Hematopoietic multipotent progenitor cell treated with erythropoietin and hydrocortisone succinate and interleukin-3 and kit ligand, for 15 days (in vitro differentiated cells): ENCODE data around the gene ADGRL3.

ENCODE experiments used
- DNase-seq: peaks from one replicate; pipeline ENCODE4 v3.0.0-alpha.2; 2015; ENCODE audit warnings: low spot score

ADGRL3 gene

GRCh38 chr4:61200187-61200915 is at the start of gene ADGRL3:
Gene ADGRL3 (plus strand): TSS chr4:61200326.
- DNase-seq = no peak

DNA sequence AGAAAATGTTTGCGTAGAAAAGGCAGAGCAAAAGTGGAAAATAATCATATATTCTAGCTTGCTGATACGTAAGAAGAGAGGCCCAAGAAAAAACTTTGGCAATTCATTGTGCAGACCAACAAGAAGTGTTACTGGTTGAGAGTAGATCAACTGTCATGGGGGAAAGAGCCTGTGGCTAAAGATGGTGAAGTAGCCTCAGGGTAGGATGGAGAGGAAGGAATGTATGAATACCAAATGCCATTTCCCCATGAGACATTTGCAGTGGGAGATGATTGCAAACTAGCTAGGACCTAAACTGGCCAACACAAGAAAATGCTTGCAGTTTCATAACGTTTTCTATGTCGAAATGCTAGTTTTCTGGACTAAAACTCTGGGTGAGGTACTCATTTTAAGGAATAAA is 47.7 kb upstream of the ADGRL3 start:
- no peak for DNase-seq

GRCh38 chr4:61160478-61160877 is 39.6 kb upstream of the ADGRL3 start:
- no peak for DNase-seq

DNA sequence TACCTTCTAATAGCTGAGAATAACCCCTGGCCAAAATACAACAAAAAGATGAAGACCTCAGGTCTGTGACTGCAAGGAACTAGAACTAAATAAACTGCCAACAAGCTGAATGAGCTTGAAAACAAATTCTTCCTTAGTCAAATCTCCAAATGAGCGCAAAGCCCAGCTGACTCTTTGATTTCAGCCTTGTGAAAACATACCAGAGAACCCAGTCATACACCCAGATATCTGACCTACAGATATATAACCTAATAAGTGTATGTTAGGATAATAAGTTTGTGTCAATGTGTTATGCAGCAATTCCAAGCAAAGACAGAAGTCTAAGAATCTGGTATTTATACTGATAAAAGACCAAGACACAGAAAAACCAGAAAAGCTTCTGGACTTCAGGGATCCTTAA is 38.0 kb upstream of the ADGRL3 start:
- no peak for DNase-seq

- no peak for DNase-seq
Observed at GRCh38 chr4:61173799-61174198, 26.3 kb upstream of the ADGRL3 start.

GRCh38 chr4:61175495-61175894 is 24.6 kb upstream of the ADGRL3 start:
- no peak for DNase-seq

DNA sequence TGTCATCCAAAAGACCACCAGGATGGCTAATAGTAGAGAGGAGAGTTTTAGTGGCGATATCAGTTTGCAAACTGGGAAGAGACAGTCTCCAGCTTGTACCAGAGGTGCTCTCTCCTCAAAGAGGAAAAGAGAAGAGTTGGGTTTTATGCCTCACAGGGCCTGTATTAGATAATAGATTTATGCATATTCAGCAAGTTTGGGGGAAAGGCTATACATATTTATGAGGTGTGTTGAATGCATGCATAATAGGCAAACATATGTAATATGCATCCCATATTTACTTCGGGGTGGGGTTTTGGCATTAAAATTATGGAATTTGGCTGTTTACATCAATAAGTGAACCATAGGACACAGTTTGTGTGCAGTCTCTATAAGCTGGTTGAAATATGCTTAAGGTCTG is 22.8 kb upstream of the ADGRL3 start:
- DNase-seq = no peak

GRCh38 chr4:61180405-61180804 is 19.7 kb upstream of the ADGRL3 start:
- no peak for DNase-seq

GRCh38 chr4:61182915-61183314 is 17.2 kb upstream of the ADGRL3 start:
- no peak for DNase-seq

DNA sequence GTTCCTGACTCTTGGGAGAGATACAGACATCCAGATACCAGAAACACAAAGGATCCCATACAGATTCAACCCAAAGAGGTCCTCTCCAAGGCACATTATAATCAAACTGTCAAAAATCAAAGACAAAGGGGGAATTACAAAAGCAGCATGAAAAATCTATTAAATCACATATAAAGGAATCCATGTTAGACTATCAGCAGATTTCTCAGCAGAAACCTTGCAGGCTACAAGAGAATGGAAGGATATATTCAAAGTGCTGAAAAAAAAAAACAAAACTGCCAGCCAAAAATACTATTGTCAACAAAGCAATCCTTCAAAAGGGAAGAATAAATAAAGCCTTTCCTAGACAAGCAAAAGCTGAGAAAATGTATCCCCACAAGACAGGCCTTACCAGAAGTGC is 14.8 kb upstream of the ADGRL3 start:
- DNase-seq = no peak

DNA sequence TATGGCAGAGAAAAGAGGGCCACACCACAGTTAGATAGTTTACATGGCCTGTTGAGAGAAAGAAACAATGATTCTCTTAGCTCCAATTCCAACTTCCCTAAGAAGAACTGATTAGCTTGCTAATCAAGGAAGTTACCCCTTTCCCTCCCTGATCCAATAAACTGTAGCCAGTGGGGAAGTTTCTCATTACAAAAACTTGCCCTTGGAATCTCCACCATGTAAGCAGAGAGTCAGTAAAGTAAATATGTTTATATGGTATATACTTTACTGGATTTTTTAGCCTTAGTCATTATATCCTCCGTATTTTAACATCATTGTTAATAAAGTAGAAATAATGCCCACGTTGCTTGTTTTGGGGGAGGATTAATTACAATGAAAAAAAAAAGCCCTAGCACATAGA is 7.7 kb upstream of the ADGRL3 start:
- no peak for DNase-seq

DNA sequence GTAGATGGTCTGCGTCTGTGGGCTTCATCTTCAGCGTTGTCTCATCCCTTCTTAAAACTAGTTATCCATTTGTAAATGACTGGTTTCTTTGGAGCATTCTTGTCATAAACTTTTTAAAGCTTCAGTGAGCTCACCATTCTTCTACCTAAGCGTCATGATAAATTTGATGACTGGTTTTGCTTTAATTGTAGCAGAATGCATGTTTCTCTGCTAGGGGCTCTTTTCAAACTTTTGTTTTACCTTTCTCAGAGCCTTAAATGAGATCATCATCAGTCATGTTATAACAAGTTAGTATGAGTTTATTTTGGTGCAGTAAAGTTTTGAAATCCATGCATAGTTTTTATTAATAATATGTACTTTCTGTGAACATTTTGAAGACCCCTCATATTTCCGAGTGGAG is 6.3 kb upstream of the ADGRL3 start:
- DNase-seq = no peak

DNA sequence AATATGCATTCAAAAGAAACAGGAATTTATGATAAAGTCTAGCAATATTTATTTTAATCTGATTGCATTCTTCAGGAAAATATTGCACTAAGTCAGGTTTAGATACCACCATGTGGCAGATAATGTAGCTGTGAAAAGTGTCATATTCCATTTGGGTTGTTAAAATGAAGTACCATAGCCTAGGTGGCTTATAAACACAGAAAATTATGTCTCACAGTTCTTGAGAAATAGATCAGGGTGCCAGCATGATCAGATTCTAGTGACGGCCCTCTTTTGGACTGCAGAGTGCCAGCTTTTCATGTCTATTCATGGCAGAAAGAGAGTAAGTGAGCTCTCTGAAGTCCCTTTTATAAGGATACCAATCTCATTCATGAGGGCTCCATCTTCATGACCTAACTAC is 5.6 kb upstream of the ADGRL3 start:
- no peak for DNase-seq

- DNase-seq = no peak
Observed at GRCh38 chr4:61195101-61195500, 5.0 kb upstream of the ADGRL3 start.

DNA sequence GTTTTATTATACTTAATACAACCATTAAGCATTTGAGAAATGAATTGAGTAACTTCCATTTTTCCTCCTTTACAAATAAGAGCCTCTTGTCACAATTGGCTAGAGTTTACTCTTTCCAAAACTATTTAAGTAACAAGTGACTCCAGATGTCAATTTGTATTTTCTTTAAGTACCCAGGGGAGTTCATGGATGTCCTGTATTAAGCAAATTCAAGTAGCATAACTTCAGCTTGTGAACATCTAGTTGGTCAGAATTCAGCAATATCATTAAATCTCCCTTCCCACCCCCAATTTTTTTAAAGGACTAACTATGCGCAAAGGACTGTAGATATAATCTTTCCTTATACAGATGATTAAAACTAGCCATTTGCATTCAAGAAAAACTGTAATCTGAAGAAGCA is 1.4 kb upstream of the ADGRL3 start:
- no peak for DNase-seq

DNA sequence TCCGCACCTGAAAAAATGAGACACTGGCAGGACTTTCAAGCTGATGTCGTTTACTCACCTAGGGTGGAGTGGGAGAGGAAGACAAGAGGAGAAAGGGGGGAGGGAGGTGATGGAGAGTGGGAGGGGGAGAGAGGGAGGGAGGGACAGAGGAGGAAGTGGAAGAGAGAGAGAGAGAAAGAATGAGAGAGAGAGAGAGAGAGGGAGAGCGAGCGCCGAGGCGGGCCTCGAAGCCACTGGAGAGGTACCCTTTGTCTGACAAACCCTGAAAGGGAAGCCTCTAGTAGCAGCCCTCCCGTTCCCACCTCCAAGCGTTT is 296 bp upstream of the ADGRL3 start:
- DNase-seq = no peak

DNA sequence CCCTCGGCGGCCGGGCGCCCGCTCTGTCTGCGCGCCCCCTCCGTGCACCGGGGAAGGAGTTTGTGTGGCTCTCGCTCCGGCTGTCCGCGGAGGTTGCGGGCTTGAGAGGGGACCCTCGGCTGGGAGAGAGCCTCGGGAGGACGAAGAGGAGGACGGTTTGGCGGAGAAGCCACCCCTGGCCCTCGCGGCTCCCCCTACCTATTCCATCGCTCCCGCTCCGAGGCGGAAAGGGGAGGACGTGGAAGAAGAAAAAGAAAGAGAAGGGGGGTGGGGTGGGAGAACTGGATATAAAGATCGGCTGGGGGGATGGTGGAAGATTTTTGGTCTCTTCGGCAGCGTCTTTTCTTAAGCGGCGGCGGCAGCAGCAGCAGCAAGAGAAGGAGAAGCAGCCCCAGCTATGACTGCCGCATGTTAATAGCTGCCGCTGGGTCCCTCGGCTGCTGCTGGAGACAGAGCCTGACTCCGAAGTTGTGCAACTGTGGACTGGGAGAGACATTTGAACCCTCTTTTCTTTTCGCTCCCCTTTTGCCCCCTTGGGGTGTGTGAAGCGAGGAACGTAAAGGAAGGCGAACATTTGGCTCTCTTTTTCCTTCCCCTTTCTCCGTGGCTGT is 895 bp downstream of the ADGRL3 start:
- DNase-seq = no peak

DNA sequence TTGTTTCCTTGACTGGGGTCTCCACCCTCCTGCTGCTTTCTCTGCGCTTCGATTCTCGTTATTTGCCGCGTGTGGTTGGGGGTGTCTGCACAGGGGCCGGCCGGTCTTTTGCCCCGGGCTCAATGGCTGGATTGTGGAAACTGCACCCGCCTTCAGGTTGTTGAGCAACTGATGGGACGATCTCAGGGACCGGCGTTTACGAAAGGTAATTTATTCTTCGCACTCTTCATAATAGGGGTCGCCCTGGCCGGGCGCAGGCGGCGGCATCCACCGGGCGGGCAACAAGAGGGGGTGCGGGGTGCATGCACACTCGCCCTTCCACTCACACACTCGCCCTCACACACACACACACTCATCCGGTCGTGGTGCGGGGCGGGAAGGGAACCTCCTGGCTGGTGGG is 1.4 kb downstream of the ADGRL3 start:
- DNase-seq = no peak

DNA sequence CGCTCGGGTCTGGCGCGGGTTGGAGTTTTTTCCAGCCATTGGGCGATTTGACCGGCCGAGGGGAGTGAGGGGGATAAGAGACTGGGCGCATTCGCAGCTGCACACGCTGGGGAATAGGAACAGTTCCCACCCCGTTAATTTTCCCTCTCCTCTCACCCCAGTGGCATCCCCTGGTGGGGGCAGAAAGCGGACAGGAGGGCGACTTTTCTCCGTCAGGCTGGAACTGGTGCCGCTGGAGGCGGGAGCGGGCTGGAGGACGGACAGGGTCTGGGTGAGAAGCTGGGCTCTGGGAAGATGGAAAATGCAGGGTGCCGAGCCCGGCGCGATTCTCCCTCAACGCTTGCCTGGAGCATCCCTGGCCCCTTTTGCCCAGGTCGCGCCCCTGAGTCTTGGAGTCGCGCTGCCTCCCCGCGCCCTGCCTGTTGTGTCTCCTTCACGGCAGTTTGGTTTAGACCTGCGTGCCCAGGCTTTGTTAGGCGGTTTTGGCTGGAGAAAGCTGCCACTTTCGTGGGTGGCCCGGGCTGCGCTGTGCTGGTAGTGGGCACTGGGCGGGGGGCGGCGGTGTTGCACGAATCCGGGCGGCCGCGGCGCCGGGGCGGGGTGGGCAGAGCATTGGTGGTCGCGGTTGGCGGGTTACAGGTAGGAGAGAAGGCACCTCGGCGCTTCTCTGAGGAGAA is 2.0 kb downstream of the ADGRL3 start:
- no peak for DNase-seq

- DNase-seq = no peak
Observed at GRCh38 chr4:61202638-61203435, 2.7 kb downstream of the ADGRL3 start.

- no peak for DNase-seq
Observed at GRCh38 chr4:61203436-61203790, 3.3 kb downstream of the ADGRL3 start.

DNA sequence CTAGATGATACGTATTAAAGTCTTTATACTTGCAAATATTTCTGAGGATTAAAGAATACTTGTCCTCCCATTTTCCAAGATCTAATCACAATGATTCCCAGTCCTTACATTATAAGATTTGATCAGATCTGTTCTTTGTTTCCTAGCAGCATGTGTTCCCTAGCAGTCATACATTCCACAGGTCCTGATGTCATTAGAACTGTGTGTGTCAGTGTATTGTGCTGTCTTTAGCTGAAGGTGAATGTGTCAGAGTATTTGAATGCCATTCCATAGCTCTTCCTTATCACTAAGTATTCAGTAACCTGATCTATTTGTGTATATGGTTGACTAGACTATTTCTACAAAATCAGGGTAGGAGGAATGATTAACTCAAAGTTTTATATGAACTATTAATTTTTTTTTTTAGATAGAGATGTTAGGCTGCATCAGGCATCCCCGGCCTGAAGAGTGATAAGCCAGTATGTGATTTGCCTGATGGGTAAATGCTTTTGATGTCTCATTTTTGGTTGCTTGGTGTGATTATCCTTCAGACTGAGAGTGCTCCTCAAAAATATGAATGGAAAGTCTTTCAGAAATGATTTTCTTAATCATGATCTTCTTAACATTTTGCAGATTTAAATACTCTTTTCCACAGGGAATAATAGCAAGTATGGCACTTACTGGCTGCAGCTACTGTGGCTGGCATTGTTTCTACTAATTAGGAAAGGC is 4.4 kb downstream of the ADGRL3 start:
- DNase-seq = no peak
